ENCODE measurements around the gene RAB25. TPM values are rescaled to one million over a fixed set of nuclear protein-coding genes. Genes with fewer than 3 reads are reported as not detected.
"Not testable (repeated sequence)": the region's sequence is repeated elsewhere in the genome, so short reads cannot be mapped to it uniquely, and the experiment has no call there.

The RAB25 gene
- total RNA-seq, 1 donor from 2014 or later = not detected

- Mint-ChIP-seq H3K27ac (ENCODE audit: unreplicated experiment) (peak within 1 kb of the TSS; percentile 99), H3K36me3 (ENCODE audit: low read depth) (peaks cover 15% of the 10 kb centered on the region), H3K4me1 (ENCODE audit: low read depth) (peaks cover 55% of the 10 kb centered on the region), H3K27me3 (ENCODE audit: low read depth) (no peaks in the 10 kb centered on the region), H3K4me3 (ENCODE audit: unreplicated experiment) (peak within 1 kb of the TSS; percentile 98), H3K9me3 (ENCODE audit: low read depth) (no peaks in the 10 kb centered on the region)
- TF ChIP-seq CTCF (IDR thresholded peaks at IDR 0.05) = no peak
- DNase-seq (ENCODE audit: low spot score) = no peak
Measured at GRCh38 chr1:156114101-156114918, 53.4 kb downstream of the RAB25 start, which contains the start of gene LMNA. LMNA (plus strand) TSS chr1:156114711; CDS start chr1:156114919, 208 bp downstream.

GRCh38 chr1:156114919-156115513 lies 54.1 kb downstream of the RAB25 start:
- Mint-ChIP-seq H3K4me3 (ENCODE audit: unreplicated experiment) (peak overlapping the region; percentile 98), H3K27me3 (ENCODE audit: low read depth) (no peaks in the 10 kb centered on the region), H3K4me1 (ENCODE audit: low read depth) (peaks cover 62% of the 10 kb centered on the region), H3K9me3 (ENCODE audit: low read depth) (no peaks in the 10 kb centered on the region), H3K36me3 (ENCODE audit: low read depth) (peaks cover 15% of the 10 kb centered on the region), H3K27ac (ENCODE audit: unreplicated experiment) (peak overlapping the region; percentile 99)
- no peak for TF ChIP-seq CTCF (IDR thresholded peaks at IDR 0.05)
- DNase-seq (ENCODE audit: low spot score) = no peak

- peak overlapping the region; percentile 98 for H3K4me3 Mint-ChIP-seq (ENCODE audit: unreplicated experiment)
Measured at GRCh38 chr1:156115514-156116374, 54.8 kb downstream of the RAB25 start.

DNA sequence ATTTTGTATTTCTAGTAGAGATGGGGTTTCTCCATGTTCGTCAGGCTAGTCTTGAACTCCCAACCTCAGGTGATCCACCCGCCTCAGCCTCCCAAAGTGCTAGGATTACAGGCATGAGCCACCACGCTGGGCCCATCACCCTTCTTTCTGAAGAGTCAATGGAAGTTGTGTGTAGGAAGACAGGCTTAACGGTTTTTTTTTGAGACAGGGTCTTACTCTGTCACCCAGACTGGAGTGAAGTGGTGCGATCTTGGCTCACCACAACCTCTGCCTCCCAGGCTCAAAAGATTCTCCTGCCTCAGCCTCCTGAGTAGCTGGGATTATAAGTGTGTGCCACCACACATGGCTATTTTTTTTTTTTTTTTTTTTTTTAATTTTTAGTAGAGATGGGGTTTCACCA lies 55.8 kb downstream of the RAB25 start:
- peaks cover 74% of the 10 kb centered on the region for H3K4me1 Mint-ChIP-seq (ENCODE audit: low read depth)
- not testable (repeated sequence) for H3K27me3 Mint-ChIP-seq (ENCODE audit: low read depth); DNase-seq (ENCODE audit: low spot score); H3K9me3 Mint-ChIP-seq (ENCODE audit: low read depth)
- H3K4me3 Mint-ChIP-seq (ENCODE audit: unreplicated experiment) = peak overlapping the region; percentile 98
- H3K36me3 Mint-ChIP-seq (ENCODE audit: low read depth) = peaks cover 17% of the 10 kb centered on the region
- peak overlapping the region; percentile 99 for H3K27ac Mint-ChIP-seq (ENCODE audit: unreplicated experiment)

More at GRCh38 chr1:156115514-156116374, 54.8 kb downstream of the RAB25 start:
- TF ChIP-seq CTCF (IDR thresholded peaks at IDR 0.05) = no peak
- H3K27ac Mint-ChIP-seq (ENCODE audit: unreplicated experiment) = peak overlapping the region; percentile 99
- no peaks in the 10 kb centered on the region for H3K9me3 Mint-ChIP-seq (ENCODE audit: low read depth)
- no peaks in the 10 kb centered on the region for H3K27me3 Mint-ChIP-seq (ENCODE audit: low read depth)
- peaks cover 17% of the 10 kb centered on the region for H3K36me3 Mint-ChIP-seq (ENCODE audit: low read depth)
- no peak for DNase-seq (ENCODE audit: low spot score)
- peaks cover 69% of the 10 kb centered on the region for H3K4me1 Mint-ChIP-seq (ENCODE audit: low read depth)

- Mint-ChIP-seq H3K9me3 (ENCODE audit: low read depth) (no peaks in the 10 kb centered on the region), H3K36me3 (ENCODE audit: low read depth) (peaks cover 17% of the 10 kb centered on the region), H3K4me3 (ENCODE audit: unreplicated experiment) (peak overlapping the region; percentile 98), H3K27me3 (ENCODE audit: low read depth) (no peaks in the 10 kb centered on the region), H3K27ac (ENCODE audit: unreplicated experiment) (peak overlapping the region; percentile 90), H3K4me1 (ENCODE audit: low read depth) (peaks cover 74% of the 10 kb centered on the region)
- TF ChIP-seq CTCF (IDR thresholded peaks at IDR 0.05) = no peak
- DNase-seq (ENCODE audit: low spot score) = no peak
Measured at GRCh38 chr1:156117414-156118176, 56.6 kb downstream of the RAB25 start.
